ENCODE data around the gene SF1. TPM values are rescaled to one million over a fixed set of nuclear protein-coding genes. Genes with fewer than 3 reads are reported as not detected.

Gene SF1
- total RNA-seq, 1 donor from 2014 or later, result 102 TPM

DNA sequence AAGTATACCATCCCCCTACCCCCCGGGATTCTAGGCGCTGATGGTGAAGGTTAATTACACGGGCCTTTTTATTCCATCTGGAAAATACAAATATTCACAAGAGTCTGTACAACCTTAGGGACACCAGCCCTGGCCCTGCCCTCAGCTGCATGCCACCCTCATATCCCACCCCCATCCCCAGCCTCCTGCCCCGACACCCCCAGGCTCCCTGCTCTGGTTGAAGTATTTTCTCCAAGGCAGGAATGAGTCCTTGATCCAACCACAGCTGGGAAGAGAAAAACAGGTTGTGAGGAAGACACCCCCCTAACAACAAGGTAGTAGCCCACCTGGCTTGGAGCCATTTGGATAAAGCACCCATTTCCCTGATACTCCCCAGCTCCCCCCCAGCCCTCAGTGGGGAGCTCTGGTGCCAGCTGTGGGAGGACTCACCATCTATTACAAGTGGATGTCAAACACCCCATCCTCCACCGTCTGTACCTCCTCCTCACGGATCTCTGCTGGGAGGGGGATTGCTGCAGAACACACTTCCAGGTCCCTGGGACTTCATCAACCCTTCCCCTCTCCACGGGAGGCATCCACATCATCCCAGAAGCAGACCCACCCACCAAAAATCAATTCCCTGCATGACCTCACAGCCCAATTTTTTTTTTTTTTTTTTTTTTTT lies 51.3 kb downstream of the SF1 start:
- H3K27ac ChIP-seq (ENCODE audit: low read depth, low read length), result no peak overlapping the region
- peaks cover 3% of the 10 kb centered on the region in 3 donors for H3K36me3 ChIP-seq (ENCODE audit: control insufficient read depth in 3 of 3, insufficient read depth in 3 of 3, low read length in 3 of 3)
- H3K9me3 ChIP-seq (ENCODE audit: control insufficient read depth in 3 of 3, low read length in 3 of 3), result no peaks in the 10 kb centered on the region
- H3K4me3 ChIP-seq (ENCODE audit: low read length in 3 of 3), result no peak overlapping the region
- peaks cover 0 to 5% (median 4%) of the 10 kb centered on the region in 3 donors for H3K4me1 ChIP-seq (ENCODE audit: control insufficient read depth in 3 of 3, insufficient read depth in 3 of 3, low read length in 3 of 3)
- no peak overlapping the region for H3K9ac ChIP-seq (ENCODE audit: low read depth in 1 of 3, low read length in 3 of 3)
- H3K27me3 ChIP-seq (ENCODE audit: control insufficient read depth in 3 of 3, insufficient read depth in 3 of 3, low read length in 3 of 3), result peaks cover 3 to 5% (median 5%) of the 10 kb centered on the region in 3 donors

GRCh38 chr11:64726211-64726641 lies 52.1 kb downstream of the SF1 start:
- H3K9me3 ChIP-seq (ENCODE audit: control insufficient read depth in 3 of 3, low read length in 3 of 3), result no peaks in the 10 kb centered on the region
- peaks cover 11 to 13% (median 12%) of the 10 kb centered on the region in 3 donors for H3K27me3 ChIP-seq (ENCODE audit: control insufficient read depth in 3 of 3, insufficient read depth in 3 of 3, low read length in 3 of 3)
- no peak overlapping the region for H3K4me3 ChIP-seq (ENCODE audit: low read length in 3 of 3)
- peaks cover 0 to 5% (median 4%) of the 10 kb centered on the region in 3 donors for H3K4me1 ChIP-seq (ENCODE audit: control insufficient read depth in 3 of 3, insufficient read depth in 3 of 3, low read length in 3 of 3)
- peaks cover 3% of the 10 kb centered on the region in 3 donors for H3K36me3 ChIP-seq (ENCODE audit: control insufficient read depth in 3 of 3, insufficient read depth in 3 of 3, low read length in 3 of 3)
- no peak overlapping the region for H3K27ac ChIP-seq (ENCODE audit: low read depth, low read length)
- no peak overlapping the region for H3K9ac ChIP-seq (ENCODE audit: low read depth in 1 of 3, low read length in 3 of 3)

DNA sequence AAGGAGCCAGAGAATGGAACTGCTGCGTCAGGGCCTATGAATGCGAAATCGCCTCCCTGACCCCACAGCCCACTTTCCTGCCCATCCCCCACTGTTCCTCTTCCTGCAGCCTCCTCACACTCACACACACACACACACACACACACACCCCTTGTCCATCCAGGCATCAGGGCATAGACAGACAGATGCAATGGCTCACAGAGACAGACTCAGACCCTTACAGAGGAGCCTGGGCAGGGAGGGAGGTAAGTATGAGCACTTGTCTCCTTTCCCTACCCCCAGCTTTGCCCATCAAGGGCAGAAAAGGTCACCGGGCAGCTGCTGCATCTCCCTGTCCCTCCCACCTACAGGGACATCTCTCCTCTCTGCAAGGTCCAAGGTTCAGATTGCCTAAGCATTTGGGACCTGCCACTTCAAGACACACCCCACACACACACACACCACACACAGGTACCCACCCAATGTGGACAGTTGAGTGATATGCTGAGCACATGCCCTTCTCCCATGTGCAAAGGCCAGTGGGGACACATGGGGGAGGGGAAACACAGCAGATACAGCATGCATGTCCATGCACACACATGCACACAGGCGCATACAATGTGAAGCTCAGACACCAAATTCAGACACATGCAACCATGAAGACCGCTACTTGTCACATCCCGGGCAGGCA lies 53.3 kb downstream of the SF1 start:
- Histone ChIP-seq H3K4me1 (ENCODE audit: control insufficient read depth in 3 of 3, insufficient read depth in 3 of 3, low read length in 3 of 3) (peaks cover 0 to 5% (median 4%) of the 10 kb centered on the region in 3 donors), H3K9ac (ENCODE audit: low read depth in 1 of 3, low read length in 3 of 3) (no peak overlapping the region), H3K27ac (ENCODE audit: low read depth, low read length) (no peak overlapping the region), H3K36me3 (ENCODE audit: control insufficient read depth in 3 of 3, insufficient read depth in 3 of 3, low read length in 3 of 3) (peaks cover 0 to 3% (median 0%) of the 10 kb centered on the region in 3 donors), H3K27me3 (ENCODE audit: control insufficient read depth in 3 of 3, insufficient read depth in 3 of 3, low read length in 3 of 3) (peaks cover 22 to 23% (median 22%) of the 10 kb centered on the region in 3 donors), H3K4me3 (ENCODE audit: low read length in 3 of 3) (no peak overlapping the region), H3K9me3 (ENCODE audit: control insufficient read depth in 3 of 3, low read length in 3 of 3) (no peaks in the 10 kb centered on the region)

GRCh38 chr11:64723907-64724862 lies 54.2 kb downstream of the SF1 start:
- Histone ChIP-seq H3K9me3 (ENCODE audit: control insufficient read depth in 3 of 3, low read length in 3 of 3) (no peaks in the 10 kb centered on the region), H3K27ac (ENCODE audit: low read depth, low read length) (no peak overlapping the region), H3K4me3 (ENCODE audit: low read length in 3 of 3) (no peak overlapping the region), H3K36me3 (ENCODE audit: control insufficient read depth in 3 of 3, insufficient read depth in 3 of 3, low read length in 3 of 3) (peaks cover 0 to 3% (median 0%) of the 10 kb centered on the region in 3 donors), H3K27me3 (ENCODE audit: control insufficient read depth in 3 of 3, insufficient read depth in 3 of 3, low read length in 3 of 3) (peaks cover 27 to 31% (median 30%) of the 10 kb centered on the region in 3 donors), H3K9ac (ENCODE audit: low read depth in 1 of 3, low read length in 3 of 3) (no peak overlapping the region), H3K4me1 (ENCODE audit: control insufficient read depth in 3 of 3, insufficient read depth in 3 of 3, low read length in 3 of 3) (peaks cover 0 to 5% (median 4%) of the 10 kb centered on the region in 3 donors)

DNA sequence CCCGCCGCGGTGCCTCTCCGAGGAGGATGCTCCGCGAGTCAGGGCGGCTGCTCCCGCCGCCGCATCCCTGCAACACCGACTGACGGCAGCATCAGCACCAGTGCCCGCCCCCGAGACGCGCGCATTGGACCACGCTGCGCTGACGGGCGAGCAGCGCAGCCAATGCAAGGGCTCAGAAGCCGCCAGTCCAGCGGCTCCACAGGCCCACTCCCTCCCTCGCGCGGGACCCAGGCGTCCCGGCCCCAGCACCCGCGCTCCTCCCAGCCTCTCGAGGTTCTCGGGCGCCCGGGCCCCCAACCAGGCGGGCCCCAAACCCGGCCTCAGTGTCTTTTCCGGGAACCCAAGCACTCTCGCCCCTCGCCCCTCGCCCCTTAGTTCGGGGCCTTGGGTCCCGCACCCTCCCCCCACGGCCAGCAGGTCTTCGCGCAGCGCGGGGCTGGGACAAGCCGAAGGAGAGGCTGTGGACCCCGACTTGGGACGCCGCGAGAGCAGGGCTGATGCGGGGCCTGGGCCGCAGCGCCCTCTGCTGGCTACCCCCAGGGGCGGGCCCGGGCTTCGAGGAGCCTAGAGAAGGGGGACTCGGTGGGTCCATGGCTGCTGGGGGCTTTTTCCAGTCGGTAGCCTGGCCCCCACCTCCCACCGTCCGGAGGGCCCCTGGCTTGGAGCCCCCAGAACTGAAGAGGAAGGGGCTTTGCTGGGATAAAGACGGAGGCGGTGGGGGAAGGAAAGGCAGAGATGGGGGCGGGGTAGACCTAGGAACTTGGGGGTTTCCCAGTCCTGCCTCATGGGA lies 55.0 kb downstream of the SF1 start, which contains the start of gene NRXN2:
NRXN2 (minus strand) TSS at position 81 of the 790 bp plus-strand sequence. CDS start 9,498 bp downstream, outside the sequence.
- Histone ChIP-seq H3K27me3 (ENCODE audit: control insufficient read depth in 3 of 3, insufficient read depth in 3 of 3, low read length in 3 of 3) (peaks cover 31 to 39% (median 36%) of the 10 kb centered on the region in 3 donors), H3K9ac (ENCODE audit: low read depth in 1 of 3, low read length in 3 of 3) (peak within 1 kb of the TSS; percentile 10 to 62 (median 45)), H3K4me1 (ENCODE audit: control insufficient read depth in 3 of 3, insufficient read depth in 3 of 3, low read length in 3 of 3) (peaks cover 0 to 5% (median 4%) of the 10 kb centered on the region in 3 donors), H3K4me3 (ENCODE audit: low read length in 3 of 3) (peak within 1 kb of the TSS; percentile 7 to 73 (median 61)), H3K9me3 (ENCODE audit: control insufficient read depth in 3 of 3, low read length in 3 of 3) (no peaks in the 10 kb centered on the region), H3K27ac (ENCODE audit: low read depth, low read length) (no peak within 1 kb of the TSS), H3K36me3 (ENCODE audit: control insufficient read depth in 3 of 3, insufficient read depth in 3 of 3, low read length in 3 of 3) (no peaks in the 10 kb centered on the region)

DNA sequence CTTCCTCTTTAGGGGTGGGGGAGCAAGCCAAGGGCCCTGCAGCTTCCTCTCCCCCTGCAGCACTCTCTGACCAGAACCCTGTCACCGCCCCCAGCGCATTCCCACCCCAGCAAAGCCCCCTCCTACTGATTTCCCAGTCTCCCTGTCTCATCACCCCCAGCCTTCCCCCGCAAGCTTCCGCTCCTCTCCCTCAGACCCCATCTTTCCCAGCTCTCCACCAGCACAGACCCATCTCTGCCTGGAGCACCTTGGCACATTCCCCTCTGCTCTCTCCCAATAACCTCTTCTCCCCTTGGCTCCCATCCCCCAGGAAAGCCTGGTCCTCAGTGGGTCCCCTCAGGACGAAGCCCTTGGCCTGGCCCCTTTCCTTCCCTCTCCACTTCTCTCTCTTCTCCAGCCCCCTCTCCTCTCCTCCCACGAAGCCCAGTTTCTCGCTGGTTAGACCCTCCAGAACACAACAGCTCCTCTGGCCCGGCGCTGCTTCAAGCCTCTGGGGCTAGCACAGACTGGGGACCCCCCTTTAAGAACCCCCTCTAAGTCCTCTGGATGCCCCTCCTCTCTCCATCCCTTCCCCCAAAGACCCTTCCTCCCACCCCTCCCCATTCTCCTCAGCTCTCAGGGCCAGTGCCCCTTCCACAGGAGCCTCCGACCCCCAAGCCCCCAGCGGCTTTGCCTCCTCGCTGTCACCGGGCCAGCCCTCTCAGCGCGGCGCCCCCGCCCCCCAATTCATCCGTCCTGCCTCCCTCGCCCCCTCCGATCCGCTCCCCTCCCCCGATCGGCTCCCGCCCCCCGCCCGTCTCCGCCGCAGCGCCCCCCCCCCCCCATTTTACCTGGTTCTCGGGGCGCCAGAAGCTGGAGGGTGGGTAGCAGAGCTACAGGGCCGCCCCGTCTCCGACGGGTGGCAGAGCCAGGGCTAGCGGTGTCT lies 55.9 kb downstream of the SF1 start:
- H3K4me1 ChIP-seq (ENCODE audit: control insufficient read depth in 3 of 3, insufficient read depth in 3 of 3, low read length in 3 of 3), result peaks cover 0 to 5% (median 4%) of the 10 kb centered on the region in 3 donors
- no peaks in the 10 kb centered on the region for H3K36me3 ChIP-seq (ENCODE audit: control insufficient read depth in 3 of 3, insufficient read depth in 3 of 3, low read length in 3 of 3)
- H3K27ac ChIP-seq (ENCODE audit: low read depth, low read length), result no peak overlapping the region
- peaks cover 39 to 47% (median 45%) of the 10 kb centered on the region in 3 donors for H3K27me3 ChIP-seq (ENCODE audit: control insufficient read depth in 3 of 3, insufficient read depth in 3 of 3, low read length in 3 of 3)
- H3K9ac ChIP-seq (ENCODE audit: low read depth in 1 of 3, low read length in 3 of 3), result no peak overlapping the region
- no peaks in the 10 kb centered on the region for H3K9me3 ChIP-seq (ENCODE audit: control insufficient read depth in 3 of 3, low read length in 3 of 3)
- no peak overlapping the region for H3K4me3 ChIP-seq (ENCODE audit: low read length in 3 of 3)

DNA sequence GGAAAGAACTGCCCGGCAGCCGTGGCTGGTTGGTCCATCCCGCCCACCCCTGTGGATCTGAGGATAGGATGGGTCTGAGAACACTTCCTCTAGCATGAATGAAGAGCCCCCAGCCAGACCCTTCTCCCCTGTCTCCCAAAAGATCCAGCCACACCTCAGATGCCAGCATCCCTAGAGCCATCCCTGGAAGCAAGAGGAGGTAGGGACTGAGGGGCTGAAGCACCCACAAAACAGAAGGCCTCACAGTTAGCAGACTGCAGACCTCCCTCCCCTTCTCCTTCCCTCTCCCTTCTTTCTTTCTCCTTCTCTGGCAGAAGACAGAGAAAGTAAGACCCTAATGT lies 57.0 kb downstream of the SF1 start:
- Histone ChIP-seq H3K9me3 (ENCODE audit: control insufficient read depth in 3 of 3, low read length in 3 of 3) (no peaks in the 10 kb centered on the region), H3K27ac (ENCODE audit: low read depth, low read length) (no peak overlapping the region), H3K9ac (ENCODE audit: low read depth in 1 of 3, low read length in 3 of 3) (no peak overlapping the region), H3K27me3 (ENCODE audit: control insufficient read depth in 3 of 3, insufficient read depth in 3 of 3, low read length in 3 of 3) (peaks cover 46 to 58% (median 56%) of the 10 kb centered on the region in 3 donors), H3K4me3 (ENCODE audit: low read length in 3 of 3) (no peak overlapping the region), H3K36me3 (ENCODE audit: control insufficient read depth in 3 of 3, insufficient read depth in 3 of 3, low read length in 3 of 3) (no peaks in the 10 kb centered on the region), H3K4me1 (ENCODE audit: control insufficient read depth in 3 of 3, insufficient read depth in 3 of 3, low read length in 3 of 3) (peaks cover 0 to 5% (median 4%) of the 10 kb centered on the region in 3 donors)

GRCh38 chr11:64720640-64721358 lies 57.5 kb downstream of the SF1 start:
- Histone ChIP-seq H3K9ac (ENCODE audit: low read depth in 1 of 3, low read length in 3 of 3) (no peak overlapping the region), H3K27me3 (ENCODE audit: control insufficient read depth in 3 of 3, insufficient read depth in 3 of 3, low read length in 3 of 3) (peaks cover 50 to 61% (median 60%) of the 10 kb centered on the region in 3 donors), H3K9me3 (ENCODE audit: control insufficient read depth in 3 of 3, low read length in 3 of 3) (no peaks in the 10 kb centered on the region), H3K4me1 (ENCODE audit: control insufficient read depth in 3 of 3, insufficient read depth in 3 of 3, low read length in 3 of 3) (peaks cover 0 to 5% (median 4%) of the 10 kb centered on the region in 3 donors), H3K4me3 (ENCODE audit: low read length in 3 of 3) (no peak overlapping the region), H3K27ac (ENCODE audit: low read depth, low read length) (no peak overlapping the region), H3K36me3 (ENCODE audit: control insufficient read depth in 3 of 3, insufficient read depth in 3 of 3, low read length in 3 of 3) (no peaks in the 10 kb centered on the region)

All from skeletal muscle tissue (tissue), 4 donors.